Testis (tissue), 2 donors: Measurements from ENCODE around the gene RUSC1.
A peak's percentile ranks its signal among the peaks of the same experiment; 100 is the strongest.

Experiments
- POLR2A ChIP-seq: fragments of 450-650 bp; IDR thresholded peaks from one replicate; pipeline ENCODE4 v1.6.1; 2017; ENCODE audit warnings: antibody characterized with exemption, mild to moderate bottlenecking, moderate library complexity
- TF ChIP-seq, protein P1 (sequence below), 3 experiments: fragments of 450-650 bp in 2 of 3; fragments of 200-600 bp in 1 of 3; sonication (generic) in 1 of 3; IDR thresholded peaks; one replicate each; pipeline ENCODE4 v1.5.1; 2016 to 2019; ENCODE audit warnings: antibody characterized with exemption in 3 of 3, mild to moderate bottlenecking in 2 of 3, moderate library complexity in 1 of 3

DNA sequence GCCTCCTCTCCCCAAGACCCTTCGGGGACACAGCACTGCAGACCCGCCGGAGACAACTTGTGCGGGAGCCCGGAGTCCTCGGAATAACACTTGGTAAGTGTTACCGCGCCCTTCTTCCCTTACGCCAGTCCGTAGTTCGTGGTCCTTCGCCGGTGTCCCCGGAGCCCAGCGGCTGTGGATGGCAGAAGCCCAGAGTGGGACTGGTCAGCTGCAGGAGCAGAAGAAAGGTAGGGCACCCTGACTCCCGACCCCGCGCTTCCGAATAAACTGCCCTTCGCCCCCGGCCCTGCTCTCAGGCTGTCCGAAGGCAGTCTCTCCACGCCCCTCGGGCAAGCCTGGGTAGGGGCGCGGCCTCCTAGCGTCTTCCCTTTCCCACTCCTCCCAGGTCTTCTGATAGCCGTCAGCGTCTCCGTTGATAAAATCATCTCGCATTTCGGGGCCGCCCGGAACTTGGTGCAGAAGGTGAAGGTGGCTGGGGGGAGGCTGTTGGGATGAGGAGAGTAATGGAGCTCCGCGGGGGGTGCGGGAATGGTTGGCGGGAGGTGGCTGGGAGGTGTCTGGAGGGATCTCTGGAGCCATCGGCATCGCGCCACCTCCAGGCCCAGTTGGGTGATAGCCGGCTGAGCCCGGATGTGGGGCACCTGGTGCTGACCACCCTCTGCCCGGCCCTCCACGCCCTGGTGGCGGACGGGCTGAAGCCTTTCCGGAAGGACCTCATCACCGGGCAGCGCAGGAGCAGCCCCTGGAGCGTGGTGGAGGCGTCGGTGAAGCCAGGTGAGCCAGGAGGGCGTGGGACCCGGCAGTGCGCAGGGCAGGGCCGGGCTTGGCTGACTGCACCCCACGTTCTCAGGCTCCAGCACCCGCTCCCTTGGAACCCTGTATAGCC, 4.3 kb downstream of the RUSC1 start:
- TF ChIP-seq, protein P1, sequence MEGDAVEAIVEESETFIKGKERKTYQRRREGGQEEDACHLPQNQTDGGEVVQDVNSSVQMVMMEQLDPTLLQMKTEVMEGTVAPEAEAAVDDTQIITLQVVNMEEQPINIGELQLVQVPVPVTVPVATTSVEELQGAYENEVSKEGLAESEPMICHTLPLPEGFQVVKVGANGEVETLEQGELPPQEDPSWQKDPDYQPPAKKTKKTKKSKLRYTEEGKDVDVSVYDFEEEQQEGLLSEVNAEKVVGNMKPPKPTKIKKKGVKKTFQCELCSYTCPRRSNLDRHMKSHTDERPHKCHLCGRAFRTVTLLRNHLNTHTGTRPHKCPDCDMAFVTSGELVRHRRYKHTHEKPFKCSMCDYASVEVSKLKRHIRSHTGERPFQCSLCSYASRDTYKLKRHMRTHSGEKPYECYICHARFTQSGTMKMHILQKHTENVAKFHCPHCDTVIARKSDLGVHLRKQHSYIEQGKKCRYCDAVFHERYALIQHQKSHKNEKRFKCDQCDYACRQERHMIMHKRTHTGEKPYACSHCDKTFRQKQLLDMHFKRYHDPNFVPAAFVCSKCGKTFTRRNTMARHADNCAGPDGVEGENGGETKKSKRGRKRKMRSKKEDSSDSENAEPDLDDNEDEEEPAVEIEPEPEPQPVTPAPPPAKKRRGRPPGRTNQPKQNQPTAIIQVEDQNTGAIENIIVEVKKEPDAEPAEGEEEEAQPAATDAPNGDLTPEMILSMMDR (IDR thresholded peaks at IDR 0.05), result peak in 2 of 3 experiments; percentile 20 to 25
- TF ChIP-seq POLR2A, result no peak
